Activated CD8-positive, alpha-beta memory T cell treated with anti-CD3 and anti-CD28 coated beads, Interleukin-2, amount 50 U/mL, for 24 hours (primary cell): ENCODE results near the gene TMEM134.
"Not testable (repeated sequence)": the region's sequence is repeated elsewhere in the genome, so short reads cannot be mapped to it uniquely, and the experiment has no call there.

Experiments used
- DNase-seq: peaks from one replicate; pipeline ENCODE4 v3.0.0-alpha.2; 2020; ENCODE audit errors: extremely low read depth

Gene TMEM134

GRCh38 chr11:67438158-67438902 is 30.7 kb downstream of the TMEM134 start:
- no peak for DNase-seq

- no peak for DNase-seq
Observed at GRCh38 chr11:67437809-67438157, 31.3 kb downstream of the TMEM134 start.

- DNase-seq: no peak
Observed at GRCh38 chr11:67437082-67437808, 31.8 kb downstream of the TMEM134 start, which contains the start of gene PTPRCAP. PTPRCAP (minus strand) TSS chr11:67437682; CDS start chr11:67437619, 63 bp downstream.

GRCh38 chr11:67436459-67437081 is 32.5 kb downstream of the TMEM134 start:
- DNase-seq: no peak

GRCh38 chr11:67435727-67436458 is 33.2 kb downstream of the TMEM134 start:
- DNase-seq: no peak

- no peak for DNase-seq
Observed at GRCh38 chr11:67435031-67435726, 33.9 kb downstream of the TMEM134 start.

GRCh38 chr11:67434395-67434881 is 34.6 kb downstream of the TMEM134 start:
- DNase-seq: no peak

- DNase-seq: no peak
Observed at GRCh38 chr11:67433536-67434394, 35.3 kb downstream of the TMEM134 start.

GRCh38 chr11:67432655-67433349 is 36.2 kb downstream of the TMEM134 start:
- DNase-seq: no peak

GRCh38 chr11:67431346-67432249 is 37.5 kb downstream of the TMEM134 start:
- DNase-seq: no peak

- no peak for DNase-seq
Observed at GRCh38 chr11:67429722-67430121, 39.3 kb downstream of the TMEM134 start.

GRCh38 chr11:67429038-67429668 is 39.9 kb downstream of the TMEM134 start:
- DNase-seq: no peak

GRCh38 chr11:67428052-67429001 is 40.7 kb downstream of the TMEM134 start, which contains the start of gene RPS6KB2:
RPS6KB2 (plus strand) TSS chr11:67428494; CDS start chr11:67428546, 52 bp downstream.
- DNase-seq: peak; percentile 100

GRCh38 chr11:67427364-67427859 is 41.6 kb downstream of the TMEM134 start:
- DNase-seq: not testable (repeated sequence)

GRCh38 chr11:67423891-67424613 is 45.0 kb downstream of the TMEM134 start:
- DNase-seq: no peak

- no peak for DNase-seq
Observed at GRCh38 chr11:67423466-67423865, 45.6 kb downstream of the TMEM134 start.
